A673 (cell line): ENCODE measurements around the gene BCL2L1. TPM values are rescaled to one million over a fixed set of nuclear protein-coding genes. Genes with fewer than 3 reads are reported as not detected.

ENCODE experiments used
- BruUV-seq: library from RNA; stranded (reverse); fragments of 400-500 nt; replicated peaks from 2 replicates; lab custom pipeline; 2021; lab: Mats Ljungman, UMichigan
- CTCF ChIA-PET: fragments of 300-600 bp; sonication (Branson Sonifier 250); formaldehyde crosslinking; loops from one replicate; lab custom pipeline; 2022; ENCODE audit warnings: antibody characterized with exemption; lab: Charles Lee
- POLR2A ChIA-PET: fragments of 300-600 bp; sonication (Branson Sonifier 250); formaldehyde crosslinking; loops from one replicate; lab custom pipeline; 2022; ENCODE audit warnings: antibody characterized with exemption; ENCODE audit not compliant: low non-redundant PET; lab: Charles Lee
- DNase-seq: peaks from one replicate; pipeline ENCODE4 v3.0.0-alpha.2; 2015; ENCODE audit warnings: low spot score
- H3K27ac ChIP-seq: fragments of 200-600 bp; sonication (generic); 2 replicates; pipeline ENCODE4 v1.5.1; 2016; ENCODE audit warnings: mixed run types, low read depth, mild to moderate bottlenecking, mixed read lengths, antibody characterized with exemption, low read length; ENCODE audit not compliant: poor library complexity, severe bottlenecking
- H3K27me3 ChIP-seq: fragments of 200-600 bp; sonication (generic); replicated peaks from 2 replicates; pipeline ENCODE4 v1.6.1; 2017; ENCODE audit warnings: mixed run types, low read depth, mild to moderate bottlenecking, mixed read lengths, antibody characterized with exemption, low read length; ENCODE audit not compliant: insufficient read depth, poor library complexity
- H3K36me3 ChIP-seq: fragments of 200-600 bp; sonication (generic); 2 replicates; pipeline ENCODE4 v1.6.1; 2016; ENCODE audit warnings: mixed run types, mild to moderate bottlenecking, mixed read lengths, antibody characterized with exemption, low read length; ENCODE audit not compliant: insufficient read depth, poor library complexity, severe bottlenecking
- H3K4me1 ChIP-seq: fragments of 200-600 bp; sonication (generic); 2 replicates; pipeline ENCODE4 v1.6.1; 2017; ENCODE audit warnings: mixed run types, mild to moderate bottlenecking, mixed read lengths, antibody characterized with exemption, low read length; ENCODE audit not compliant: insufficient read depth, poor library complexity, severe bottlenecking
- H3K4me3 ChIP-seq: fragments of 200-600 bp; sonication (generic); 2 replicates; pipeline ENCODE4 v1.5.1; 2016; ENCODE audit warnings: low read depth, mixed run types, mild to moderate bottlenecking, mixed read lengths, low read length; ENCODE audit not compliant: poor library complexity, severe bottlenecking
- H3K9me3 ChIP-seq: fragments of 200-600 bp; sonication (generic); 2 replicates; pipeline ENCODE4 v1.6.1; 2016; ENCODE audit warnings: mixed run types, low read depth, mild to moderate bottlenecking, mixed read lengths, antibody characterized with exemption, low read length; ENCODE audit not compliant: poor library complexity, severe bottlenecking
- EZH2 ChIP-seq: fragments of 200-600 bp; sonication (generic); IDR thresholded peaks from 2 replicates; pipeline ENCODE4 v1.6.1; 2017; ENCODE audit warnings: borderline replicate concordance, low read depth, mild to moderate bottlenecking, mixed read lengths, antibody characterized with exemption, low read length; ENCODE audit not compliant: poor library complexity, severe bottlenecking
- intact Hi-C: fragments of 100-400 bp; cut with micrococcal nuclease; formaldehyde crosslinking; loops from one replicate; pipeline ENCODE4 v1.10.0; 2022; ENCODE audit not compliant: unreplicated experiment
- total RNA-seq: library from RNA; stranded (reverse); gene quantifications from 2 replicates; pipeline ENCODE4 v1.2.3, GENCODE V29; 2021
- TF ChIP-seq, protein P1 (sequence below): fragments of 300-800, 200-600 bp; sonication (generic); conservative IDR thresholded peaks from 2 replicates; pipeline ENCODE4 v1.5.1; 2017; ENCODE audit warnings: low read depth, mild to moderate bottlenecking, antibody characterized with exemption, low read length, moderate library complexity, mixed read lengths

Gene BCL2L1
- total RNA-seq, 1 experiment from 2014 or later = 47.8 TPM

DNA sequence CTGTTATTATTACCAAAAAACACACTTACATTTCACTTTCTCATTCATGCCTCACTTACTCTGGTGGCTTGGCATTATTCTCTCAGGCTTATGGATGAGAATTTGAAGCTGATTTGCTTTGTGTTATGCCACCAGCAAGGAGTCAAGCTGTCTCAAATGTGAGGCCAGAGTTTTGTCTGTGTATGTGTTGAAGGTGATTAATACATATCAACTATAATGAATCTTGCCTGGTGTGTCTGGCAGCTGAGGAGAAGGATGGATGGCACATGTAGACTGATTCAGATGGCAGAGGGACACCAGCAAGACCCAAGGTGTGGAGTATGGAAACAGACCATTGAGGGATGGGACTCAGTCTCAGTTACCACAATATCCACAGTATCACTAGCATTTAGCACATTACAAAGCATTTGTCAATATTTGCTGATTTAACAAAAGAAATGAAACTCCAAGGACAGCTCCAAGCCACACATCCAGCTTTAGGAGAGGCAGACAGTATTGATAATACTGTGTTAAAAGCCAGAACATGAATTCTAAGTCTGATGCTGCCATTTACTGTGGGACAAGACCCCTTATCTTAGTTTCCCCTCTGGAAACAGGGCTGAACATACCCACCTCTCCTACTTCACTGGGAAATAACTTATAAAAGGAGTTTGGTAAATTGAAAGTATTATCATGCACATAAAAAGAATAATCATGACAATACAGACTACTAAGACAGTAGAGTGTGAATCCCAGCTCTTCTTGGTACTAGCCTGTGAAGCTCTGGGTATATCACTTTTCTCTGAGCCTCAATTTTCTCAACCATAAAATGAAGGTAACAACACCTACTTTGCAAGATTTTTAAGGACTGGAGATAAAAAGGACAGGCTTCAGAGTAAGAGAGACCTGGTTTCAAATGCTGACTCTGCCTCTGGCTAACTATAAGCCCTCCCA, 11.2 kb downstream of the BCL2L1 start:
- no peaks in the 10 kb centered on the region for H3K27me3 ChIP-seq
- no peaks in the 10 kb centered on the region for H3K9me3 ChIP-seq
- POLR2A ChIA-PET = no interaction called here
- intact Hi-C loops = loop anchor here (2.0 kb wide), 1 partner anchor 45 kb away; no protein-coding TSS in a partner anchor
- peak overlapping the region; percentile 95 for H3K27ac ChIP-seq
- H3K4me3 ChIP-seq = no peak overlapping the region
- CTCF ChIA-PET = interaction anchor here (0.5 to 0.6 kb wide), 2 partner anchors 26 to 51 kb away, joined by 3 to 5 read pairs; no protein-coding TSS in a partner anchor
- H3K4me1 ChIP-seq = peaks cover 51% of the 10 kb centered on the region
- no peak for DNase-seq
- no TSS peak for BruUV-seq
- peaks cover 16% of the 10 kb centered on the region for H3K36me3 ChIP-seq
- TF ChIP-seq, protein P1, sequence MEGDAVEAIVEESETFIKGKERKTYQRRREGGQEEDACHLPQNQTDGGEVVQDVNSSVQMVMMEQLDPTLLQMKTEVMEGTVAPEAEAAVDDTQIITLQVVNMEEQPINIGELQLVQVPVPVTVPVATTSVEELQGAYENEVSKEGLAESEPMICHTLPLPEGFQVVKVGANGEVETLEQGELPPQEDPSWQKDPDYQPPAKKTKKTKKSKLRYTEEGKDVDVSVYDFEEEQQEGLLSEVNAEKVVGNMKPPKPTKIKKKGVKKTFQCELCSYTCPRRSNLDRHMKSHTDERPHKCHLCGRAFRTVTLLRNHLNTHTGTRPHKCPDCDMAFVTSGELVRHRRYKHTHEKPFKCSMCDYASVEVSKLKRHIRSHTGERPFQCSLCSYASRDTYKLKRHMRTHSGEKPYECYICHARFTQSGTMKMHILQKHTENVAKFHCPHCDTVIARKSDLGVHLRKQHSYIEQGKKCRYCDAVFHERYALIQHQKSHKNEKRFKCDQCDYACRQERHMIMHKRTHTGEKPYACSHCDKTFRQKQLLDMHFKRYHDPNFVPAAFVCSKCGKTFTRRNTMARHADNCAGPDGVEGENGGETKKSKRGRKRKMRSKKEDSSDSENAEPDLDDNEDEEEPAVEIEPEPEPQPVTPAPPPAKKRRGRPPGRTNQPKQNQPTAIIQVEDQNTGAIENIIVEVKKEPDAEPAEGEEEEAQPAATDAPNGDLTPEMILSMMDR = no peak
- TF ChIP-seq EZH2 = no peak

DNA sequence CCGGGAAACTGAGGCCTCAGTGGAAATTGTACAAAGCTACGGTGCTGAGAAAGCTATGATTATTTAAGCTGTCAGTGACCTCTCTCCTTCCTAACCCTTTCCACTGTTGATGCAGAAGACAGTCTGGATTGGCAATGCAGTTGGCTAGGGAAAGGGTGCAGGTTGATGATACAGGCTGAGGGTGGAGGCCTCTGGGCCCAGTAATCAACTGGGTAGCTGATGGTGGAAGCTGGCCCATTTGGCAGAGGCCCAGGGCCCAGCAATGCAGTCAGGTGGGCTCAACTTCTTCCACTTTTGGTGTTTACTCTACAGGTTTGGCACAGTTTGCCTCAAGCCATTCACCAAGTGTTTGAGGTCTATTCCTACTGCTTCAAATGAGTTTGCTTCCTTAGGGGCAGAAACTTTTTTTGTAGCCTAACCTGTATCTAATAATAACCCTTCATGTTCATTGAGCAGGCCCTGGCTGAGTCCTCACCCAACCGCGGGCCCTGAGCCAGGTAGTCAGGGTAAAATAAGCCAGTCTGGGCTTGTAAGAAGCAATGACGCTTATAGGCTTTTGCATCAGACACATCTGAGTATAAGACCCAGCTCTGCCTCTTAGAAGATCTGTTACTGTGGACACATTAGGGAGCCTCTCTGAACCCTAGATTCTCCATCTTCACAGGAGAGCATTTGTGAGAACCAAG, 12.1 kb downstream of the BCL2L1 start:
- Histone ChIP-seq H3K27me3 (no peaks in the 10 kb centered on the region), H3K36me3 (peaks cover 20% of the 10 kb centered on the region), H3K4me3 (no peak overlapping the region), H3K4me1 (peaks cover 44% of the 10 kb centered on the region), H3K27ac (peak overlapping the region; percentile 95), H3K9me3 (no peaks in the 10 kb centered on the region)
- BruUV-seq = no TSS peak
- CTCF ChIA-PET = no interaction called here
- intact Hi-C loops = no loop called here
- POLR2A ChIA-PET = no interaction called here
- TF ChIP-seq, protein P1 = no peak
- no peak for TF ChIP-seq EZH2
- no peak for DNase-seq

DNA sequence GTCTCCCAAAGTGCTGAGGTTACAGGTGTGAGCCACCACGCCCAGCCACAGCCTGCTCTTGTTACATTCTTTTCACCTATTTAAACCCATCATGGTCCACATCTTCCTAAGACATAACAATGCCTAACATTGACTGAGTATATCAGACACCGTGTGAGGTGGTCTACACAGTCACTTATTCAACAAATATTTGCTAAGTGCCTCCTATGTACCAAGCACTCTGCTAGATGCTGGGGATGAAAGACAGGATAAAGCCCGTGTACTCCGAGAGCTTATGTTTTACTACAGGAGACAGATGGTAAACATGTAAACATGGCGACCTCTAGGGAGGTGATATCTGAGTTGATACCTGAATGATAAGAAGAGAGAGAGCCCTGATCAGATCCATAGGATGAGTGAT, 12.7 kb downstream of the BCL2L1 start:
- no peak for TF ChIP-seq EZH2
- TF ChIP-seq, protein P1 = no peak

More for the DNA sequence above, 12.7 kb downstream of the BCL2L1 start:
- H3K4me3 ChIP-seq = no peak overlapping the region
- no peaks in the 10 kb centered on the region for H3K27me3 ChIP-seq
- H3K36me3 ChIP-seq = peaks cover 20% of the 10 kb centered on the region
- no TSS peak for BruUV-seq
- H3K4me1 ChIP-seq = peaks cover 44% of the 10 kb centered on the region
- ChIA-PET POLR2A (no interaction called here), CTCF (no interaction called here)
- H3K9me3 ChIP-seq = no peaks in the 10 kb centered on the region
- DNase-seq = no peak
- H3K27ac ChIP-seq = no peak overlapping the region
- intact Hi-C loops = no loop called here
